ENCODE results near the gene FUT7.
A peak's percentile ranks its signal among the peaks of the same experiment; 100 is the strongest.
"Not testable (repeated sequence)": the region's sequence is repeated elsewhere in the genome, so short reads cannot be mapped to it uniquely, and the experiment has no call there.

FUT7 gene

GRCh38 chr9:137065336-137065967, 33.6 kb upstream of the FUT7 start:
- DNase-seq, result no peak

GRCh38 chr9:137064880-137065164, 32.9 kb upstream of the FUT7 start:
- DNase-seq, result no peak

GRCh38 chr9:137064027-137064879, 32.4 kb upstream of the FUT7 start:
- peak; percentile 19 for DNase-seq

GRCh38 chr9:137063311-137064026, 31.6 kb upstream of the FUT7 start:
- no peak for DNase-seq

- not testable (repeated sequence) for DNase-seq
Measured at GRCh38 chr9:137062798-137063197, 30.9 kb upstream of the FUT7 start.

- DNase-seq, result no peak
Measured at GRCh38 chr9:137062384-137062783, 30.5 kb upstream of the FUT7 start.

GRCh38 chr9:137058521-137059234, 26.8 kb upstream of the FUT7 start:
- peak; percentile 16 for DNase-seq

GRCh38 chr9:137057545-137057944, 25.7 kb upstream of the FUT7 start:
- peak; percentile 31 for DNase-seq

- peak; percentile 13 for DNase-seq
Measured at GRCh38 chr9:137056739-137057415, 25.0 kb upstream of the FUT7 start.

- peak; percentile 65 for DNase-seq
Measured at GRCh38 chr9:137055385-137056364, 23.8 kb upstream of the FUT7 start.

- no peak for DNase-seq
Measured at GRCh38 chr9:137054932-137055384, 23.1 kb upstream of the FUT7 start.

- DNase-seq, result peak; percentile 57
Measured at GRCh38 chr9:137053944-137054931, 22.4 kb upstream of the FUT7 start, which contains the start of gene ENTPD2. Gene ENTPD2 (minus strand): TSS chr9:137054061. CDS start chr9:137053997, 64 bp downstream.

- DNase-seq, result no peak
Measured at GRCh38 chr9:137052998-137053943, 21.4 kb upstream of the FUT7 start.

- DNase-seq, result no peak
Measured at GRCh38 chr9:137052293-137052692, 20.4 kb upstream of the FUT7 start.

- DNase-seq, result no peak
Measured at GRCh38 chr9:137051145-137051724, 19.3 kb upstream of the FUT7 start.

- DNase-seq, result no peak
Measured at GRCh38 chr9:137050570-137050969, 18.7 kb upstream of the FUT7 start.

GRCh38 chr9:137049544-137050449, 17.9 kb upstream of the FUT7 start:
- DNase-seq, result peak; percentile 58

Measured in NCI-H2029 (cell line).